M059J (cell line): ENCODE data around the gene STK38L. TPM values are rescaled to one million over a fixed set of nuclear protein-coding genes. Genes with fewer than 3 reads are reported as not detected.
A peak's percentile ranks its signal among the peaks of the same experiment; 100 is the strongest.

ENCODE experiments used
- DNase-seq: peaks from one replicate; pipeline ENCODE4 v3.0.0-alpha.2; 2012; ENCODE audit warnings: low read depth
- total RNA-seq: library from RNA; depleted of rRNA; stranded (reverse); fragments of >200 nt; shearing (Covaris generic); gene quantifications from 2 replicates; pipeline ENCODE4 v1.2.3, GENCODE V29; 2014

STK38L gene
- total RNA-seq, 1 experiment from 2014 or later: 13.4 TPM

DNA sequence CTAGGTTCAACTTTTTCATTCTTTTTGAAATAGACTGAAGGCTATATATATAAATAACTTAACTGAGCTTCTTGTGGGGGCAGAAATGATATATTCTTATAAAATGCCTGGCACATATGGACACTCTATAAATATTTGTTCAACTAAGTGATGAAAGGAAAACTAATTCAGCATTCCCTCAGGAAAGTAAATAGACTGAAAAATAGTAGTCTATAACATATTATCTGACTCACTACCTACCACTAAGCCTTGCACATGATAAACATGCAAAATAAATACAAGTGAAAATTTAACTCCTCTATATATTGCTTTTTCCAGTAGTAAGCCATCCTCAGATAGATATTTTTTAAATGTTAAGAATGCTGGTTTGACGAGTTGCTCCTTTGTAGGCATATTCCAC lies 72.9 kb downstream of the STK38L start:
- no peak for DNase-seq

- DNase-seq: peak; percentile 58
Measured at GRCh38 chr12:27319409-27319808, 75.3 kb downstream of the STK38L start.

DNA sequence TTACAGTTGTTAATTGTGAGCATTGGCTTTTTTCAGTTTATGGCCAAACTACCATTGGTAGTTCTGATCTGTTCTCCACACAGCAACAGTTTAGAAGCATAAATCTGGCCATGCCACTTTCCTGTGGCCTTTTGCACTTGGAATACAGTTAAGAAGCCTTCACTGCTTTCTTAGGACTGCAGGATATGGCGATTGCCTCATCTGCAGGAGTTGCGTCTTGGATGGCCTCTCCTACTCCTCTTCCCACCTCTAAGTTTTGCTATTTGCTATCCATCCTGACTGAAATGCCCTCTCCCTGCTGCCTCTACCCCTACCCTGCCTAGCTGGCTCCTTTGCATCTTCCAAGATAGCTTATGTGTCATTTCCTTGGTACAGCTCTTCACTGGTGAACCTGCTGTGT lies 75.8 kb downstream of the STK38L start:
- DNase-seq: no peak

DNA sequence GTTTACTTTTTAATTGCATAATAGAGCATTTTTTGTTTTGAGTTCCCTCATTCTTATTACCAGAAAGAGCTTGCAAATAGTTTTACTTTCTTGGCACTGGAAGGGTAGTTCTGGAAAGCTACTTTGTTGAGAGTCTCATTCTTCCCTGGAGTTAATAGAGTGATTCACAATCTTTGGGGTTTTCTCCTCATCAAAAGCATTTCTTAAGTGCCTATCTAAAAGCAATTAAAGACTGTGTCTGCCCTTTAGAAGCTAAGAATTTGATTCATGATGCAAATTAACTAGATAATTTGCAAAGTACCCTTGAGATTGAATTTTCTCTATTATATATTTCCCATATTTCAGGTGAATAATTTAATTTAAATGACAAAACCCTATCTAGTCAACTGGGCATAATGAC lies 80.4 kb downstream of the STK38L start:
- peak; percentile 26 for DNase-seq

DNA sequence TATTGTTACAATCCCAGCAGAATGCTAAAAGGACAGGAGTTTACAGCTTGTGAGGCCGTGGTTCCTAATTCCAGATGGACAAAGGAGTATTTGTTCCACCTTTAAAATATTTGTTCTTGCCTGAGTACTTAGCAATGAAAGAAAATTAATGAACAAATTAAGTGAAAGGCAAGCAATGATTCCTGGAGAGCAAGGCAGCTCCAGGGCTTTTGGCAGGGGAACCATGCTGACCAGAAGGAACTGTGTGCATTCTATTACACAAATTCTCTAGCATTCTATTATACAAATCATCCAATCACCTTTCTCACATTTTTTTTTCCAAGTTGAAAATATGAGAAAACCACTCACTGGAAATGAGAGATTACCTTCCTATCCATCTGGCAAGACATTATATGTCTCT lies 86.8 kb downstream of the STK38L start:
- DNase-seq: peak; percentile 43

DNA sequence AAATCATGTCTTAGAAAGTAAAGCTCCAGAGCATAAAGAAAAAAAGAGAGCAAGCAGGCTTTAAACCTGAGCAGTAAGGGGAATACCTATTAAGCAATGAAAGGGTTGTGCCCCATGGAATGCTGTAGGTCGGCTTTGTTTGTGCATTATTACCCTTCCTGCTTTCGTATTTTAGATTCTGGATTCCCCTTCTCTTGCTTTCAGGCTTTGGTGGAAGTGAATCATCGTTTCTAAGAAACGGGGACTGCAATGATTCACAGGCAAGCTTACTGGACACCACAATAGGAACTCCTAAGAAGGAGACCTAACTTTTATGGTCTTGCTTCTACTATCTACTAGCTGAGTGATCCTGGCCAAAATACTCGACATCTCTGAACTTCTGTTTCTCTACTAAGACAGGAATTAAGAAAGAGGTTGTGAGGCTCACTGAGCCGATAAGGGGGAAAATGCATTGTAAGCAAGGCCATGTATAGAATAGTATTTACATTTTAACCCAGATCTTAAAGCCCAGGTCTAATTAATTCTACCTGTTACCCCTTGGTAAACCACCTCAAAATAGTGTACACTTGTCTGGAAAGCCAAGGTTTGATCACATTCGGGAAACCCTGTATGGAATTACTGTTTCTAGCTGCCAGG lies 87.3 kb downstream of the STK38L start:
- DNase-seq: peak; percentile 96

DNA sequence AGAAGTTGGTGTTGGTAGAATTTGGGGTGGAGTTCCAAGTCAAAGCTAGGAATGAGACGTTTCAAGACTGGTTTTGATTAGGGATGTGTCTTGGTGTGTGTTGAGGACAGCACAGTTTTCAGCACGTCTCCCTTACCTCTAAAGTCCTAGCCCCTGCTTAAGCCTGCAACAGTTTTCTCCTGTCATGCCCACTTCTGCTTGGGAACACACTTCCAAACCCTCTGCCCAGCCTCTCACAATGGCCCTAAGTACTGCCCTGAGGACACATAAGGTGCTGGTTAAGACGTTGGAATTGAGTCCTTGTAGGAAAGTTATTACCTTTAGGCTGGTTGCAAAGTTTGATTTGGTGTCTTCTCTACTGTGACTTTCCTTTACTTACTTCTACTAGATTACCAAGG lies 87.8 kb downstream of the STK38L start:
- peak; percentile 32 for DNase-seq

GRCh38 chr12:27332407-27332713 lies 88.3 kb downstream of the STK38L start:
- DNase-seq: no peak

- DNase-seq: peak; percentile 46
Measured at GRCh38 chr12:27332714-27333402, 88.8 kb downstream of the STK38L start, which contains the start of gene BMAL2. TSS of gene BMAL2 (plus strand) at chr12:27332836. CDS start at chr12:27333073, 237 bp downstream.

- DNase-seq: peak; percentile 44
Measured at GRCh38 chr12:27333403-27334009, 89.4 kb downstream of the STK38L start.

DNA sequence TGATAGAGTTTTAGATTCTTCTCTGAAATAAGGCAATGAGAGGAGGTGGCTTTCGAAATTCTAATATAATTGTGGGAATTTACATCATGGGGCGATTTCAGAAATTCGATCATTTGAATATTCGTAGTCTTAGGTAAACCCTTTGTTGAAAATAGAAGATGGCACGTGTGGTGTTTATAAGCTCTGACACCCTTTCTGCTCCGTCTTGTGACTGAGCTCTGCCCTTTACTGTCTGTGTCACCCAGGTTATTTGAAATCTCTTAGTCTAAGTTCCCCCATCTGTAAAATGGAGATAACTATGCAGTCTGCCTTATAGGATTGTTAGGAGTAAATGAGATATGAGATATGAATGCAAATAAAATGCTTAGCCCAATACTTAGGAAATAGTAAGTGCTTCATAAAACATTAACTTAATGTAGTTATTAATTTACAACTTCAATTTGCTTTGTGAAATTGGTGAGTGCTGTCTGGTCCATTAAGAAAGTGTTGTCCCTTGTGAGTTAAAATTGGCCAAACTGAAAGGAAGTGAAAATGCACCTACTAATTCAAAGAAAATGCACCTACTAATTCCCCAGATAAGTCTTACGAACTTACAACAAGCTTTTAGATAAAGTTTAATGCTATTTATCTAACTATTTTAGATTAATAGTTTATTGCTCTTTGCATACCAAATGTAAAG lies 90.1 kb downstream of the STK38L start:
- DNase-seq: no peak

DNA sequence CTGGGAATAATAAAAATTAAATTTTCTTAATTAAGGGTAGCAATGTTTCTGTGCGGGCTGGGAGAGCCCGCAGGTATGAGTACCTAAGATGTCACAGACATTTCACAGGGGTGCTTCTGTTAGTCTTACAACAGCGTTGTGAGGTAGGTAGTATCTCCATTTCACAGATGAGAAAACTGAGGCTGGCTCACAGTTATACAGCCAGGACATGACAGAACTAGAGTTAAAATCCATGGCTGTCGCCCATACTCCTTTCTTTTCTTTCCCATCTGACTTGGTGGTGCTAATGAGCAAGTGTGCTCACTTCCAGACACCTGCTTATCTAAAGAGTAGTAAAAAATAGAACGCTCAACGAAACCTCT lies 90.6 kb downstream of the STK38L start:
- no peak for DNase-seq

- DNase-seq: no peak
Measured at GRCh38 chr12:27335364-27336281, 91.5 kb downstream of the STK38L start.

DNA sequence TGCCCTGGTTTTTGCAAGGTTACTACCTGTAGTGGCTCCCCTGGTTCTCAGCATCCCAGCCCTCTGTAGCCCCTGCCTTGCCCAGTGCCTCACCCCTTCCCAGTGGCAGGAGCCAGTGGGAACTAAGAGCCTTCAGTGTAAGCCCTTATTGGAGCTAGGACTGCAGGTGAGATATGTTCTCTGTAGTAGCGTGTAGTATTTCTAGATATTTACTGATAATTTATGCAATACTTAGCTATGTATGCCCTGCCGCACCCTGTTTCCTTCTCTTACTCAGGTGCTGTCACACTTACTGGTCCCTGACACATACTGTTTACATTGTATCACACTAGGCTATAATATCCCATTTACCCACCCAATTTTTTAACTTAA lies 92.2 kb downstream of the STK38L start:
- DNase-seq: no peak

GRCh38 chr12:27337376-27337775 lies 93.3 kb downstream of the STK38L start:
- DNase-seq: no peak

DNA sequence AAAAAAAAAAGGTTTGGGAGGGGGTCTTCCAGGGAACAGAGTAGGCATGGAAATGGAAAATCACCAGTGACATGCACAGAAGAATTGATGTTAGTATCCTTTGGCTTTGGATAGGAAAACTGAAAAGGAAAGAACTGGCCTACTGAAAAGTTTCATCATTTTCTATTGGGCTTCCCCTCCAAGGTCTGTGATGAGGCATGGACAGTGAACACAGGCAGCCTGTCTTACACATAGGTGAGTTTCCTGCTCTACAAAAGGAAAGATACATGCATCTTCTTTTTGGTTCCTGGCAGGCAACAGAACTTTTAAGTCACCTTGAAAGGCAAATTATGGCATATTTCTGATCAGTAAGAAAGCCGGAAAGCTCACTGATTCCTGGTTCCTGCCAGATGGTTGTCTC lies 94.4 kb downstream of the STK38L start:
- DNase-seq: no peak

GRCh38 chr12:27340971-27341370 lies 96.9 kb downstream of the STK38L start:
- DNase-seq: peak; percentile 58

- DNase-seq: peak; percentile 66
Measured at GRCh38 chr12:27342536-27342935, 98.5 kb downstream of the STK38L start.

DNA sequence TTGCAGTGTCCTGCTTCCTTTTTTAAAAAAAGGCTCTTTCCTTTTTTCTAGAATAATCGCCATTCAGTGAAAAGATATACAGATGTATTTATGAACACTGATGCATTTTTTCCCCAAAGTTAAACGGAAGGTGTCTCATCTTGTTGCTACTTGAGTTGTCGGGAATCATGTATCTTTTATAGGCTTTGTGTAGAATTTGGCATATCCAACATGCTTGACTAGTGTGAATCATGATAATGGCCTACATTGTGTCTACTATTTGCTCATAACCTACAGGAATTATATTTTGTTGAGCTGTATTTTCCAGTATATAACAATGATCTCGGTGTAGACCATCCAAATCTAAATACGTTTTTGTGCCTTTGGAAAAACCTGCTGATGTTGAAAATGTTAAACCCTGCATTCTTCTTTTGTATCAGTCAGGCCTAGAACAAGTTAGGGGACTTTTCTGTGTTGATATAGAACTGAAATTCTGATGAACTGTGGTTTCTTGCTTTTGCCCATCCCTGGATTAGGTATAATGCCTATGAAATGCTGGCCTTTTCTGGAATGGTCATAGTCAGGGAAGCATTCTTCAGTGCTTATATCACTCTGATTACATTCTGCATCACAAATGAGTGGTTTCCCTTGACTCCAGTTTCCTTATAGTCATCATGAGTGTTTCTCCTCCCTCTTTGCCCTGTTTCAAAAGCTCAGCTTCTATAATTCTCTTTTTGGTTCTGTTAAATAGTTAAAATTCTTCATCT lies 99.3 kb downstream of the STK38L start:
- DNase-seq: peak; percentile 94

DNA sequence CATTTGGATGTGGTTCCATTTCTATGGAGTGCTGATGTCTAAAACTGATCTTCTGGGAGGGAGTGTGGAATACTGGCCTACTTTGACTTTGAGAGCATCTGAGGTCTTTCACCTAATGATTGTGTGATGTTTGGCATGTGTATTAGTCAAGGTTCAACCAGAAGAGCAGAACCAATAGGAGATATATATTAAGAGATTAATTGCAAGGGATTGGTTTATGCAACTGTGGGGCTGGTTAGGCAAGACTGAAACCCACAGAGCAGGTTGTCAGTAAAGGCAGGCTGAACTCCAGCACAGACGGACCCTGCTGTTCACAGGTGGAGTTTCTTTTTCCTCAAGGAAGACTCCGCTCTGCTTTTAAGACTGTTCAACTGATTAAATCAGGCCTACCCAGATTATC lies 100.2 kb downstream of the STK38L start:
- peak; percentile 14 for DNase-seq

DNA sequence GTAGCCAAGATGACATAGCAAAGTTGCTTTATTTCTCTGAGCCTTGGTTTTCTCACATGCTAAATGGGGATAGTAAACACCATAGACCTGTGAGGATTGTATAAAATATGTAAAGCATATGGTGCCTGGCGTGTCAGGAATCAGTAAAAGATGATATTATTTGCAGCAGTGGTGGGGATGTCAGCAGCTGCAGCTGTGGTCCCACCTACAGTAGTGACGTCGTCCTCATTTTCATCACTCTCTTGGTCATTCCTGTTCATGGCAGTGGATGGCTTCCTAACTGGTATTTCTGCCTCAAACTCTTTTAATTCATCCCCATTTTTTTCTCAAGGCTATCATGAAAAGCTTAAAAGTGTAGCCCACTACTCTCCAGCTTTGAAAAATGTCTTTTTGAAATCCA lies 100.7 kb downstream of the STK38L start:
- DNase-seq: no peak
